C4-2B (cell line): ENCODE data around the gene MAGEB17.

Source experiments
- H3K27ac ChIP-seq: fragments of 450-650 bp; 2 replicates; pipeline ENCODE4 v1.5.1; 2017
- ZFX ChIP-seq: fragments of 450-650 bp; IDR thresholded peaks from 2 replicates; pipeline ENCODE4 v1.6.1; 2017
- TF ChIP-seq, protein P1 (sequence below): fragments of 450-650 bp; conservative IDR thresholded peaks from 2 replicates; pipeline ENCODE4 v1.5.1; 2017; ENCODE audit warnings: mild to moderate bottlenecking

The MAGEB17 gene, protein sequence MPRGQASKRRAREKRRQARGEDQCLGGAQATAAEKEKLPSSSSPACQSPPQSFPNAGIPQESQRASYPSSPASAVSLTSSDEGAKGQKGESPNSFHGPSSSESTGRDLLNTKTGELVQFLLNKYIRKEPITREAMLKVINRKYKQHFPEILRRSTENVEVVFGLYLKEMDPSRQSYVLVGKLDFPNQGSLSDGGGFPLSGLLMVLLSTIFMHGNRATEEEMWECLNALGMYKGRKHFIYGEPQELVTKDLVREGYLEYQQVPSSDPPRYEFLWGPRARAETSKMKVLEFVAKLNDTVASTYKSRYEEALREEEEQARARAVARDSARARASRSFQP

DNA sequence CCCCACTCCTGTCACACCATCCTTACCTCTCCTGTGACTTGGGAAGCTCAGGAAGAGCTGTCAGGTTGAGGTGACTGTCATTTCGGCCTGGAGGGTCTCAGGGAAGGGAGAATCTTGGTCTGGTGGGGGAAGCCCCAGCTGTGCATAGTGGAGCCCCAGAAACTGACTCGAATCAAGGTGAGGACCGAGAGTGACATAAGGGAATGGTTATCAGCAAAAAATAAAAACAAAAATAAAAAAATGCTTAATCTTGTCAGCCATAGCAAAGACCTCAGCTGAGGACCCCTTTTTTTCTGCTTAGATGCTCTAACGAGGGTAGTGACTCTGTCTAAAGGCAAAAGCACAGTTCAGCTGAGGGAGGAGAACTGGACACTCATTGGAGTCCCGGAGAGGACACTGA, at the start of gene MAGEB17:
TSS of gene MAGEB17 (plus strand) at position 301 of the 400 bp plus-strand sequence. CDS start 2,902 bp downstream, outside the sequence.
- H3K27ac ChIP-seq: no peak within 1 kb of the TSS
- TF ChIP-seq ZFX: no peak
- TF ChIP-seq, protein P1, sequence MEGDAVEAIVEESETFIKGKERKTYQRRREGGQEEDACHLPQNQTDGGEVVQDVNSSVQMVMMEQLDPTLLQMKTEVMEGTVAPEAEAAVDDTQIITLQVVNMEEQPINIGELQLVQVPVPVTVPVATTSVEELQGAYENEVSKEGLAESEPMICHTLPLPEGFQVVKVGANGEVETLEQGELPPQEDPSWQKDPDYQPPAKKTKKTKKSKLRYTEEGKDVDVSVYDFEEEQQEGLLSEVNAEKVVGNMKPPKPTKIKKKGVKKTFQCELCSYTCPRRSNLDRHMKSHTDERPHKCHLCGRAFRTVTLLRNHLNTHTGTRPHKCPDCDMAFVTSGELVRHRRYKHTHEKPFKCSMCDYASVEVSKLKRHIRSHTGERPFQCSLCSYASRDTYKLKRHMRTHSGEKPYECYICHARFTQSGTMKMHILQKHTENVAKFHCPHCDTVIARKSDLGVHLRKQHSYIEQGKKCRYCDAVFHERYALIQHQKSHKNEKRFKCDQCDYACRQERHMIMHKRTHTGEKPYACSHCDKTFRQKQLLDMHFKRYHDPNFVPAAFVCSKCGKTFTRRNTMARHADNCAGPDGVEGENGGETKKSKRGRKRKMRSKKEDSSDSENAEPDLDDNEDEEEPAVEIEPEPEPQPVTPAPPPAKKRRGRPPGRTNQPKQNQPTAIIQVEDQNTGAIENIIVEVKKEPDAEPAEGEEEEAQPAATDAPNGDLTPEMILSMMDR: no peak

DNA sequence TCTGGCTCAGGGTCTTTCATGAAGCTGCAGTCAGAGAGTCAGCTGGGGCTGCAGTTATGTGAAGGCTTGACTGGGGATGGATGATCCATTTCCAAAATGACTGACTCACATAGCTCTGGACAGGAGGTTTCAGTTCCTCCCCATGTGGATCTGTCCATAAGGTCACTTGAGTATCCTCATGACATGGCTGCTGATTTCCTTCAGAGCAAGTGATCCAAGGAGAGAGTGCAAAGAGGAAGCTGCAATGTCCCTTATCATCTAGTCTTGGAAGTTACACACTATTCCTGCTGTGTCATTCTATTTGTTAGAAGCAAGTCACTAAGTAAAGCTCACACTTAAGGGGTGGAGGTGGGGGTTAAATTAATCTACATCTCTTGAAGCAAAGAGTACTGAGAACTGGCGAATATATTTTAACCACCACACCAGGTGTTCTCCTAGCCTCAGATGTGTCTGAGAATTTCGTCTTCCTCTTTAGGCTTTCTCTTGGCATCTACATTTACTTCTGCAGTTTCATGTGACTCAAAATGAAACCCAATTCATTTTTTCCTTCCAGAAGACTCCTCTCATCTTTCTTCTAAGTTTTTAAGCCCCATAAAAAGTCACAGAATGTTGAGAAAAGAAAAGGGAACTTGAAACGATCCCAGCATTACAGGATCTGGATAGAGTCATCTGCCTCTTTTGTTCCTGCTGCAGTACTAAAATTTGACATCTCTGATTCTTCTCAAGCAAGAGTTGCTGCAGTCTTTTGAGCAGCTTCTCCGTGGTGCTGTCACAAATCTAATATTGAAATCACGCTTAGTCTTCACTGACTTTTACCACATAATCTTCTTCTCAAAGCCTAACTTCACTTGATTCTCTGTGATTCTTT, 47.7 kb upstream of the MAGEB17 start:
- H3K27ac ChIP-seq: no peak overlapping the region
- TF ChIP-seq, protein P1: no peak
- TF ChIP-seq ZFX: no peak

DNA sequence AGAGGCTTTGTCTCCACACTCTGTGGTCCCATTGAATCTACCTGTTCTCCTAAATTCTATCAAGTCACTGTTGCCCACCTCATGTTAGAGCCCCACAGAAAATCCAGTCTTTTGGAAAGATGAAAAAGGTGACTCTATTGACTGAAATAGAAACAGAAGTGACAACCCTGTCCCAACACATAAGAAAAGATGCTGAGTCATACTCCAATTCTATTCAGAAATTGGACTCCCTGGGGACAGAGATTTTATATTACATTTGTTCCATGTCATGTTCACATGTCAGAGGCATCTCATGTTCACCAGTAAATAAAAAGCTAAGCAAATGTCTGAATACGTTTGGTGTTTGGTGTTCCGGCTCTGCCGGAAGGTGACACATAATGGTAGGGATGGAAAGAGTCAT, 46.9 kb upstream of the MAGEB17 start:
- no peak overlapping the region for H3K27ac ChIP-seq
- TF ChIP-seq ZFX: no peak
- TF ChIP-seq, protein P1: no peak

DNA sequence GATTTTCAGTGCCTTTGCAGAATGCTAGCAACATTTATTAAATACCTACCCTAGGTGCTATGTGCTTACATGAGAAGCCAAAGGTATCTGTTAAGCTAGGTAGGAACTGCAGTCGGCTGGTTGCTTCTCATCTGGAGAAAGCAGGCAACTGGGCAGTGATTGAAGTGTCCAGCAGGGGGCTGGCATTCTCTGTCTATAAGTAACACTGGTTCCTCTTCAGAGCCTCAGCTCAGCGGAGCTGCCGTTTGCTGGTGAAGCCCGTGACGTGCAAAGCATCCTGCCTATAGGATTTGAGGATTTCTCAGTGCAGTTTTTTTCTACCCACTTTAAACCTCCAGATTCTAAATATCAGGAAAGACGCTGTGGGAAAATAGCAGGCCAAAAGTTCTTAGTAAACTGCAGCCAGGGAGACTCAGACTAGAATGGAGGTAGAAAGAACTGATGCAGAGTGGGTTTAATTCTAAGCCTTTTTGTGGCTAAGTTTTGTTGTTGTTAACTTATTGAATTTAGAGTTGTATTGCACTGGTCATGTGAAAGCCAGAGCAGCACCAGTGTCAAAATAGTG, 44.0 kb upstream of the MAGEB17 start, which contains the start of gene GRPR:
TSS of gene GRPR (plus strand) at position 344 of the 565 bp plus-strand sequence. CDS start 389 bp downstream, outside the sequence.
- peak within 1 kb of the TSS; percentile 67 for H3K27ac ChIP-seq
- TF ChIP-seq, protein P1: peak; percentile 83
- TF ChIP-seq ZFX: no peak

DNA sequence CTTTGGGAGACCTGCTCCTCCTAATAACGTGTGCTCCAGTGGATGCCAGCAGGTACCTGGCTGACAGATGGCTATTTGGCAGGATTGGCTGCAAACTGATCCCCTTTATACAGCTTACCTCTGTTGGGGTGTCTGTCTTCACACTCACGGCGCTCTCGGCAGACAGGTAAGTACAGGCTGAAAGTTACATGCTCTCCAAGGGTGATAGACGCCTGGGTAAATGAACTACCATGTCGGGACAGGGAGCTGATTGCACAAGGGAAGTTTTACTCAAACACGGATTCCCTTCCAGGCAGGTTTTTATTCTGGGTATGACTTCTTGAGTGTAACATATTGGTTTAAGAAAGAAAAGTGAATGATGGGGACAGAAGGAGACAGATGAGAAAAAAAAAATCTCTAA, 43.1 kb upstream of the MAGEB17 start:
- peak overlapping the region; percentile 67 for H3K27ac ChIP-seq

DNA sequence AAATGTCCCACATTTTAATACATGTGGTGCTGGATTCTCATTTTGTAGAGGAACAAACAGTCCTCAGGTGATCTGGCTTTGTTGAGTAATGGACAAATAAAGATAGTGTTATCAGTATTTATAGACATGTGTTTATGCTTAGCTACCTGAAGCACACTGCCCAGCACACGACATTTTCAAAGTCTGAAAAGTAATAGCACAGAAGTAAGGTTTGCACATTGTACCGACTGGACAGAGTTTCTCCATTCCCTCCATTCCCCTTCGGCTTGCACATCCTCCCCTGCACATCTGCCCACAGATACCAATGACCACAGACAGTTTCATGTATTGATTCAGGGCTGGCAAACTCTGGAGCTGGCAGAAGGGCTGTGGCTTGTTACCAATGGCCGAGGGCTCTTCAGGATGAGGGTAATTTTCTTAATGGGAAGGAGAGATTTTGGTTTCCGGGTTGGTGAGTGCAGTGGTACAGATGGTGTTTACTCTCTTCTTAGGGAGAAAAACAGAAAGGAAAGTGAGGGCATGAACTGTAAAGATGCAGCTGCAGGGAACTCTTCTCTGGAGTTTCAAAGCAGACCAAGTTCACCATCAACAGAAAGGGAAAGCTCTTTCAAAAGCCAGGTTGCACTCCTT, 41.6 kb upstream of the MAGEB17 start:
- peak overlapping the region; percentile 75 for H3K27ac ChIP-seq
- TF ChIP-seq ZFX: no peak
- TF ChIP-seq, protein P1: no peak

More for the DNA sequence above, 43.1 kb upstream of the MAGEB17 start:
- no peak for TF ChIP-seq ZFX
- TF ChIP-seq, protein P1: no peak
